ENCODE measurements around the gene ABCC8. TPM values are rescaled to one million over a fixed set of nuclear protein-coding genes. Genes with fewer than 3 reads are reported as not detected.
A peak's percentile ranks its signal among the peaks of the same experiment; 100 is the strongest.

The ABCC8 gene
- total RNA-seq, 1 donor from 2014 or later: 1.1 TPM

- intact Hi-C loops (cut with micrococcal nuclease): no loop called here
- H3K27ac ChIP-seq (replicated peaks): peak overlapping the region; percentile 90
- H3K4me1 ChIP-seq: peaks cover 39% of the 10 kb centered on the region
- TF ChIP-seq CTCF (IDR thresholded peaks at IDR 0.05; ENCODE audit: borderline replicate concordance): no peak
- no peak overlapping the region for H3K4me3 ChIP-seq
- no peaks in the 10 kb centered on the region for H3K27me3 ChIP-seq (ENCODE audit: low read depth)
- H3K9me3 ChIP-seq (replicated peaks): no peaks in the 10 kb centered on the region
- H3K36me3 ChIP-seq: no peaks in the 10 kb centered on the region
- DNase-seq: no peak
Measured at GRCh38 chr11:17406082-17406817, 70.4 kb downstream of the ABCC8 start.

DNA sequence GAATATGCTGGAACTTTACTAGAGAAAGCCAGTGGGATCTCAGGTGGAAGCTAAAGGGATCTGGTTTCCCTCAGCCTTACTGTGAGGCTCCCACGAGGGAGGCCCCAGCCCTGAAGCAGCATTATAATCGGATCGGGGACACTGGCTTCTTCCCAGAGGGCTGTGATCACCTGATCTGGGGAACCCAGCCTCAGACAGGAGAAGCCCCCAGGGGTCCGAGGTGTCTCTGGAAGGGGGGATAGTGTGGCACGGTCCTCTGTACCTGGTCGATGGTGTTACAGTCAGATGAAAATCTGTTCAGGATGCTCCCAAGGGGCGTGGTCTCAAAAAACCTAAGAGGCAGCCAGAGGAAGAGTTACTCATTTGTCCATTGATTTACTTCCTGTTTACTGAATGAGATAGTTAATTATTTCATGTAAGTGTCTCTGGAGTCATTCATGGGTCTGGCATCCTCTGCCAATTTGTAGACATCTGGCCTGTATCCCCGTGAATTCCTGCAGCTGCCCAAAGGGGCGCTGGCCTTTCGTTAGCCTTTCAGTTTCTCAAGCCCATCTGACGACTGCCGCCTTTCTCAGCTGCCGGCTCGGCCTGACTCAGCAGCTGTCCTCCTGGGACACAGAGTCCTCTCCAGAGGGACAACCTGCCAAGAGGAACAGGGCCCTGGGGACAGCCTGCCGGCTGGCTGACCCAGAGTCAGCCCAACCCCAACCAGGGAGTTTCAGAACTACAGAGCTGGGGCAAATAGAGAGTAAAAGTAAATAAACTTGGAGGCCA, 71.2 kb downstream of the ABCC8 start:
- DNase-seq: peak; percentile 75
- H3K4me1 ChIP-seq: peaks cover 35% of the 10 kb centered on the region
- H3K9me3 ChIP-seq (replicated peaks): no peaks in the 10 kb centered on the region
- no peak overlapping the region for H3K4me3 ChIP-seq
- intact Hi-C loops (cut with micrococcal nuclease): no loop called here
- no peaks in the 10 kb centered on the region for H3K36me3 ChIP-seq
- peak; percentile 38 for TF ChIP-seq CTCF (IDR thresholded peaks at IDR 0.05; ENCODE audit: borderline replicate concordance)
- peak overlapping the region; percentile 90 for H3K27ac ChIP-seq (replicated peaks)
- H3K27me3 ChIP-seq (ENCODE audit: low read depth): no peaks in the 10 kb centered on the region

DNA sequence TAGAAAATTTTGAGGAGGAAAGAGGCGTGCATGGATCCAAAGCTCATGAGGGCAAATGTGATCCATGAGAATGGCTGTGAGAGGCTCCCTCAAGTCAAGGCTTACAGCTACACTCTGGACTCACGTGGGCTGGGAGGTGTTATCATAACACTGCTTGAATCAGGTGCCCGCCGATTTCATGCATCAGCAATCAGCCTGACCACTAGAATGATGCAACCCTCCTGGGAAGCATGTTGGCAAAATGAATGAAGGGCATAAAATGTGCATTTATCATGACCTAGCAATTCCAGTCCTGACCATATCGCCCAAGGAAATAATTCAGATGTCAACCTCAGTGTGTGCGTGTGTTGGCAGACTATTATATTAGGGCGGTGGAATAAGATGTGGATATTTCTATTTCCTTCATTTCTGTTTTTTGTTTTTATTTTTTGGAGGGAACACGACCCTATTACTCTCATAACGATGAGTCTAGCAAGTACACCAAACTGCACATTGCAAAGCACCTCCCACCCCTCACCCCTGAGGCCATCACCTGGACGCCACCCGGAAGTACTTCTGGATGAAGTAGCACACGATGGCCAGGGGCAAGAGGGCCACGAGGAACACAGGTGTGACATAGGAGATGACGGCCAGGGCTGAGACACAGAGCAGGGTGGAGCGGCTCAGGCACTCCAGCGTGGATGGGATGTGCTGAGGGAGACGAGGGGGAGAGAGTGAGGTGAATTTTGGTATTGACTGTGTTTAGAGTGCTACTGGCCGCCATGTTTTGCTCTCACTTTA, 72.5 kb downstream of the ABCC8 start:
- H3K36me3 ChIP-seq: no peaks in the 10 kb centered on the region
- TF ChIP-seq CTCF (IDR thresholded peaks at IDR 0.05; ENCODE audit: borderline replicate concordance): no peak
- peaks cover 34% of the 10 kb centered on the region for H3K4me1 ChIP-seq
- no peak overlapping the region for H3K27ac ChIP-seq (replicated peaks)
- intact Hi-C loops (cut with micrococcal nuclease): no loop called here
- no peaks in the 10 kb centered on the region for H3K27me3 ChIP-seq (ENCODE audit: low read depth)
- no peaks in the 10 kb centered on the region for H3K9me3 ChIP-seq (replicated peaks)
- no peak for DNase-seq
- H3K4me3 ChIP-seq: no peak overlapping the region

- DNase-seq: no peak
- H3K27me3 ChIP-seq (ENCODE audit: low read depth): no peaks in the 10 kb centered on the region
- no peak overlapping the region for H3K4me3 ChIP-seq
- no peak overlapping the region for H3K27ac ChIP-seq (replicated peaks)
- no peaks in the 10 kb centered on the region for H3K9me3 ChIP-seq (replicated peaks)
- no peak for TF ChIP-seq CTCF (IDR thresholded peaks at IDR 0.05; ENCODE audit: borderline replicate concordance)
- intact Hi-C loops (cut with micrococcal nuclease): no loop called here
- no peaks in the 10 kb centered on the region for H3K36me3 ChIP-seq
- H3K4me1 ChIP-seq: peaks cover 34% of the 10 kb centered on the region
Measured at GRCh38 chr11:17402486-17402885, 74.2 kb downstream of the ABCC8 start.

DNA sequence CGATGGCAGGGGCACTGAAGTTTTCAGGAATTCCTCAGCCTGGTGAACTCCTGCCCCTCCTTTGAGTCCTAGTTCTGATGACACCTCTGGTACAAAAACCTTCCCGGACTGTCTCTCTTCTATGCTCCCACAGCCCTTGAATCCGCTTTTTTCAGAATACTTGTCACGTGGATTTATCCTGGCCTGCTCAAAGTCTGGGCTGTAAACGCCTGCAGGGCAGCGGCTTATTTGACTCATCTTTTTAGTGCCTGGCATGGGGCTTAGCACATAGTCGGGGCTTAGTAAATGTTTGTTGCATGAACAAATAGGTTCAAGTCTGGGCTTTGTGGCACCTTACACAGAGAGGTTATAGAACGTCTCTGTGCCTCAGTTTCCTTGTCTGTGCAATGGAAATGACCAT, 74.8 kb downstream of the ABCC8 start:
- intact Hi-C loops (cut with micrococcal nuclease): no loop called here
- H3K9me3 ChIP-seq (replicated peaks): no peaks in the 10 kb centered on the region
- peaks cover 30% of the 10 kb centered on the region for H3K4me1 ChIP-seq
- H3K36me3 ChIP-seq: no peaks in the 10 kb centered on the region
- H3K27me3 ChIP-seq (ENCODE audit: low read depth): no peaks in the 10 kb centered on the region
- DNase-seq: no peak
- H3K4me3 ChIP-seq: no peak overlapping the region
- H3K27ac ChIP-seq (replicated peaks): no peak overlapping the region
- TF ChIP-seq CTCF (IDR thresholded peaks at IDR 0.05; ENCODE audit: borderline replicate concordance): no peak

All from left ventricle myocardium inferior (tissue), 1 donor.